ENCODE measurements around the gene TM7SF2.

Gene TM7SF2

DNA sequence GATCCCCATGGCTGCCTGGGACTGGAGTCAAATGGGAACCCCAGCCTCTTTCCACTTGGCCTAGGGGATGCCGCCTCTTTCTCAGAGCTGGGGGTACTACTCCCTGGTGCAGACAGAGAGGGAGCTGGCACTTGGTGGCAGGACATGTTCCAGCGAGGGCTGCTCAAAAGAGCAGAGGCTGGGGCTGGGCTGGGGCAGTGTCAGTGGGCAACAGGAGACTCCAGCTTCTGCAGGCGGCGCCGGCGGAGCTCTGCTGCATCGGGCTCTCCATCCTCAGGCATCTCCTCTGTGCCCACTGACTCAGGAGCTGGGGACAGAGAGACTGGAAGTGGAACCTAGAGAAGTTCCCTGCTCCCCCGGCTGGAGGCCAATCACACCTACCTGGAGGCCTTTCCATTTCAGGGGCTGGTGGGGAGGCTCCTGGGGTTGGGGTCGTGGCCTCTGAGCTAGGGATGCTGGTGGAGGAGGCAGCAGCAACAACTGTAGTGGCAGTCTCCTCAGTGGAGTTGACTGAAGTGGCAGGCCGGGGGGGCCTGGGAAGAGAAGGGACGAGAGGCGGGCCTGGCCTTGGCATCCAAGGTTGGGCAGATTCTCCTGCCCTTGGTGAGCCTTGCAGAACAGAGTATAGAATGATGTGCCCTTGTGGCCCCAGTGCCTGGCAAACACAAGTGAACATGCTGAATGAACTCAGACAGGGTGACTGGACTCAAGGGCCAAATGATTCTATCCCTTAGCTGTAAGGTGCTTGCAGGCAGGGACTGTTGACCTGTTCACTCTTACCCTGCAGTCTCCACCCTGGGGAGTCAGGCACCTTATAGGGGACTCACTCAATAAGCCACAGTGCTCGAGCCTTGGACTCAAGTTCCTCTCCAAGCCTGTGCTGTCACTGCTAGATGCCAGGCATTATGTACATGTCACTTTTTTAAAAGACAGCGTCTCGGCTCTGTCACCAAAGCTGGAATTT, 16.8 kb downstream of the TM7SF2 start:
- no peak for DNase-seq

- DNase-seq: no peak
Measured at GRCh38 chr11:65129649-65130441, 18.2 kb downstream of the TM7SF2 start.

GRCh38 chr11:65130631-65131416, 19.2 kb downstream of the TM7SF2 start:
- DNase-seq: no peak

- no peak for DNase-seq
Measured at GRCh38 chr11:65131417-65131776, 19.7 kb downstream of the TM7SF2 start.

DNA sequence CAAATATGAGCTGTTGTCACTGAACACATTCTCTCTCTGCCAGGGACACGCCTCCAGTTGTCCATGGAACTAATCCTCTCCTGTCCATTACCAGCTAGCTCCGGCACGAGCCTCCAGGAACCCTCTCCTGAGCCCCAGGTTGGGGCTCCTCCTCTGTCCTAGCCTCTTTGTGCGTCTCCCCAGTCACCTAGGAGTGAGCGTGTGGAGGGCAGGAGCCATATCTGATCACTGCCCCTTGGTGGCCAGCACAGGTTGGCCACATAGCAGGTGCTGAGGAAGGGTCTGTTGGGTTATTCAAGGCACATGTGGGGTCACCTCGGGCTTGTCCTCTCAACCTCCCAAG, 20.2 kb downstream of the TM7SF2 start:
- DNase-seq: no peak

DNA sequence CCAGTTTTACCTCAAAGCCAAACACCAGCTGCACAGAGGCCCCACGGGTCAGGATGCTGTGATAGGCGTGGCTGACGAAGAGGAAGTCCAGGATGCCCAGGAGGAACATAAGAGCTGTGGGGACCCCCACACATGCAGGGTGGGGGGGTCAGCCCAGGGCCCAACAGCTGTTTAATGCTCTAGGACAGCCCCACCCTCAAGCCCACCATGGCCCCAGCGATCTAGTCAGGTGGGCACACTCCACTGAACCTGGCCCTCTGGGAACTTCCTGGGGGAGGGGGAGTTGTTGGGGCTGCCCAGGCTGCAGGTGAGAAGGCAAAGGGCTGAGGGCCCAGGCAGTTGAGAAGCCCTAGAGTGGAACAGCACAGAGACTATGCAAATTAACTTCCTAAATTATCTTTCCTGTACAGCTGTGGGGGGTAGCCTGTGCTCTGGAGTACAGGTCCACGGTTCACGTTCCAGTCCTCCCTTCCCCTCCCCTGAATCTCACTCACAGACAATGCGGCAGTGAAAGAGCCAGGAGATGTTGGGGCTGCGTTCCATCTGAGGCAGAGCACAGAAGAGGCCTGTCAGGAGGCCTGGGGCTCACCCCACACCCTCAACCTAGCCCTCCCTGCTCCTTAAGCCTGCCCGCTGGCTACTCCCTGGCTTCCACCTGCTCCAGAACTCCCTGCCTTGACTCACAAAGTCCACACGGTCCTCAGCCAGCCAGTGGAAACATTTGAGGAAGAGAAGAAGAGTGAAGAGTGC, 20.7 kb downstream of the TM7SF2 start:
- no peak for DNase-seq

- no peak for DNase-seq
Measured at GRCh38 chr11:65132988-65133700, 21.5 kb downstream of the TM7SF2 start.

GRCh38 chr11:65133724-65134123, 22.1 kb downstream of the TM7SF2 start:
- DNase-seq: no peak

DNA sequence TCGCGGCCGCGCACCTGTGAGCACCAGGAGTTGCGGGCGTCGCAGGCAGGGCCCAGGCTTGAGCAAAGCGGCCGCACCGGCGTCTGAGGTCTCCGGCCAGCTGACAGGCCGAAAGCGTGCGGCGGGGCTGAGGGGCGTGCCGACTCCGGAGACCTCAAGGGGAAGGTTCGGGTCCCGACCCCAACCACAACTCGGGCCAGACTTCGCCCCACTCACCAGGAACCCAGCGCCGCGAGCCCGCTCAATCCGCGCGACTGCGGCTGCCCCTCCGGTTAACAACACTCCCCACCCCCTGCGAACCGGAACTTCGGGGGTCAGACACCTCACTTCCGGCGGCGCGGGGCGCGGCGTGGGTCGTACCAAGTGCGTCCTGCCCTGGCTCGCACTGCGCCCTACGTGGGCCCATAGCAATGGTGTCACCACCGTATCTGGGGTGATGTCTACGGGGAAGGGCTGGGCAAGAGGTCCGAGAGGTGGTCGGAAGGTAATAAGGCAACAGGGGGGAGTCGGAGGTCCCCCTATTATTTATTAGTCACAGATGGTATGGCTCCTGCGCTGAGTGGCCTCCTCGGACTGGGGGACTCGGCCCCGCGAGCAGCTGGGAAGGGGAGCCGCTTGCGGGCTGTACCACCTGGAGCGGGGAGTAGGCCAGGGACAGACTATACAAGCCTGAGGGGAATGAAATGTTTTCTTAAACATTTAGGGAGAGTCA, 22.7 kb downstream of the TM7SF2 start, which contains the start of gene SYVN1:
SYVN1 (minus strand) TSS at position 280 of the 712 bp plus-strand sequence. CDS start 918 bp downstream, outside the sequence.
- peak in 55 of 56 donors; percentile 65 to 96 (median 87) for DNase-seq

GRCh38 chr11:65134952-65135632, 23.4 kb downstream of the TM7SF2 start:
- DNase-seq: peak in 55 of 56 donors; percentile 56 to 94 (median 80)

GRCh38 chr11:65135633-65136145, 24.0 kb downstream of the TM7SF2 start:
- no peak for DNase-seq

GRCh38 chr11:65136515-65137096, 24.9 kb downstream of the TM7SF2 start:
- DNase-seq: no peak

DNA sequence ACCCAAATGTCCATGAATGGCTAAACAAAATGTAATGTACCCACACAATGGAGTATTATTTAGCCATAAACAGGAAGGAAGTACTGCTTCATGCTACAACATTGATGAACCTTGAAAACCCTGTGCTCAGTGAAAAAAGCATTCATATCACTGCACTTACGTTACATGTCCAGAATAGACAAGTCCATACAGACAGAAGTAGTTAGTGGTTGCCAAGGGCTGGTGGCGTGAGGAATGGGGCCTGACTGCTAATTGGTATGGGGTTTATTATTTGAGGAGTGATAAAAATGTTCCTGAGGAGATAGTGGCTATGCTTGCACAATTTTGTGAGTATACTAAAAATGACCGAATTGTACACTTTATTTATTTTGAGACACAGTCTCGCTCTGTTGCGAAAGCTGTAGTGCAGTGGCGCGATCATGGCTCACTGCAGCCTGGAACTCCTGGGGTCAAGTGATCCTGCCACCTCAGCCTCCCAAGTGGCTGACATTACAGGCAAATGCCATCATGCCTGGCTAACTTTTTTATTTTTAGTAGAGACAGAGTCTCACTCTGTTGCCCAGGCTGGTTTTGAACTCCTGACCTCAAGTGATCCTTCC, 30.3 kb downstream of the TM7SF2 start:
- no peak for DNase-seq

DNA sequence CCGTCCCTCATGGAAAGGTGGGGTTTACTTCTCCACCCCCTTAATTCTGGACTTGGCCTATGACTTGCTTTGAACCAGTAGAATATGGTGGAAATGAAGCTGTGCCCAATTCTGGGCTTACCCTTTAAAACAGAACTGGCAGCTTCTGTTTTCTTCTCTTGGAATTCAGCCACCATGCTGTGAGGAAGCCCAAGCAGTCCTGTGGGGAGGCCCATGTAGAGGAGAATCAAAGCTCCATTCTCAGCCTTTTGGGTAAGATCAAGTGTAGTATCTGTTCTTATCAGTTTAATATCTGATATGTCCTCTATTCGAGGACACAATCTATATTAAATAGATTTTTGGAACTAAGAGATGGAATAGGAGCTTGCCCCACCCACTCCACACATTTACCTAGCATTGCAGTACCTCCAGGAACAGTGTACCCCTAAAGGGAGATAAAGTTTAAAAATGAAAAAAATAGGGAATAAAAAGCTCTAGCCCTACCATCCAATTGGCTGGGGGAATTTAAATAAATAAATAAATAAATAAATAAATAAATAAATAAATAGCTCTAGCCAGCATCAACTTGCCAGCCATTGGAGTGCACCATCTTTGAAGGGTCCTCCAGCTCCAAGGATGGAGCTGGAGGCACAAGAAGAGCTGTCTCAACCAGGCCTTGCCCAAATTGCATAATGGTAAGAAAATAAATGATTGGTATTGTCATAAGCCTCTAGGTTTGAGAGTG, 35.8 kb downstream of the TM7SF2 start:
- DNase-seq: no peak

DNA sequence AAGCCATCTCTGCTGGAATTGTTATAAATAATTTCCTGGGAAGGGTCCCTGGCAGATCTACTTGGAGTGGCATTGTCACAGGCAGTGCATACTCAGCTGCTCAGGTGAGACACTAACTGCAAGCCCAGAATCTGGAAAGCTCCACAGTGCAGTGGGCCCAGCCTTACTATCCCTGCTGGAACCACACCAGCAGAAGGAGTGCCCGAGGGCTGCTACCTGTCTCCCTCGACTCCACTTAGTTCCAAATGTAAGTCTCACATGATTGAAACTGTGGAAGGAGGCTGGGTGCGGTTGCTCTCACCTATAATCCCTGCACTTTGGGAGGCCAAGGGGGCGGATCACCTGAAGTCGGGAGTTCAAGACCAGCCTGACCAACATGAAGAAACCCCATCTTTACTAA, 37.0 kb downstream of the TM7SF2 start:
- DNase-seq: no peak

DNA sequence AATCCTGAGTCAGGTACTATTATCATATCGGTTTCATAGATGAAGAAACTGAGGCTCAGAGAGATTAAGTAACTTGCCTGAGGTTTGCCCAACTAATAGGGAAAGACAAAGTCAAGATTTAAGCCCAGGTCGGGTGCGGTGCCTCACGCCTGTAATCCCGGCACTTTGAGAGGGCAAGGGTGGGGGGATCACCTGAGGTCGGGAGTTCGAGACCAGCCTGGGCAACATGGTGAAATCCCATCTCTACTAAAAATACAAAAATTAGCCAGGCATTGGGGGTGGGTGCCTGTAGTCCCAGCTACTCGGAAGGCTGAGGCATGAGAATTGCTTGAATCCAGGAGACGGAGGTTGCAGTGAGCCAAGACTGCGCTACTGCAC, 38.4 kb downstream of the TM7SF2 start:
- DNase-seq: peak in 1 of 56 donors; percentile 20

Measured in amygdala (tissue), 56 donors.